NT2/D1 (cell line): Measurements from ENCODE around the gene AGBL1.

Experiments used
- DNase-seq: peaks from one replicate; pipeline ENCODE4 v3.0.0-alpha.2; 2011; ENCODE audit warnings: low read depth, low spot score
- H3K27me3 ChIP-seq: 2 replicates; pipeline ENCODE4 v1.6.0; 2011; ENCODE audit warnings: mild to moderate bottlenecking; ENCODE audit not compliant: insufficient read length, insufficient read depth
- H3K36me3 ChIP-seq: 2 replicates; pipeline ENCODE4 v1.6.1; 2011; ENCODE audit warnings: mild to moderate bottlenecking, low read length, mixed read lengths; ENCODE audit not compliant: insufficient read depth, insufficient read length
- H3K4me1 ChIP-seq: 2 replicates; pipeline ENCODE4 v1.5.1; 2011; ENCODE audit not compliant: insufficient read depth, insufficient read length
- H3K4me3 ChIP-seq: 2 replicates; pipeline ENCODE4 v1.5.1; 2011; ENCODE audit warnings: low read depth; ENCODE audit not compliant: insufficient read length
- H3K9ac ChIP-seq: 2 replicates; pipeline ENCODE4 v1.6.0; 2011; ENCODE audit warnings: low read depth; ENCODE audit not compliant: insufficient read length
- H3K9me3 ChIP-seq: 2 replicates; pipeline ENCODE4 v1.5.1; 2011; ENCODE audit warnings: mild to moderate bottlenecking, low read length; ENCODE audit not compliant: insufficient read depth
- SUZ12 ChIP-seq: IDR thresholded peaks from 2 replicates; pipeline ENCODE4 v1.6.1; 2011; ENCODE audit not compliant: insufficient read length, insufficient read depth; ENCODE audit errors: extremely low read depth
- YY1 ChIP-seq: IDR thresholded peaks from 2 replicates; pipeline ENCODE4 v1.6.1; 2011; ENCODE audit not compliant: insufficient read length, insufficient read depth
- ZNF274 ChIP-seq: IDR thresholded peaks from 2 replicates; pipeline ENCODE4 v1.6.1; 2011; ENCODE audit warnings: mild to moderate bottlenecking, low read depth, low read length

AGBL1 gene

GRCh38 chr15:86906376-86906775 lies 826.7 kb downstream of the AGBL1 start:
- no peaks in the 10 kb centered on the region for H3K36me3 ChIP-seq
- H3K9ac ChIP-seq = no peak overlapping the region
- H3K9me3 ChIP-seq = 0 out of 2 replicates have a peak, but pooled peaks cover 5% of the 10 kb centered on the region
- no peak for DNase-seq
- no peaks in the 10 kb centered on the region for H3K27me3 ChIP-seq
- H3K4me1 ChIP-seq = no peaks in the 10 kb centered on the region
- no peak overlapping the region for H3K4me3 ChIP-seq
- no peak for TF ChIP-seq ZNF274

GRCh38 chr15:86911022-86911421 lies 831.4 kb downstream of the AGBL1 start:
- Histone ChIP-seq H3K27me3 (no peaks in the 10 kb centered on the region), H3K36me3 (no peaks in the 10 kb centered on the region), H3K9me3 (peaks cover 8% of the 10 kb centered on the region), H3K4me1 (peaks cover 2% of the 10 kb centered on the region), H3K4me3 (no peak overlapping the region), H3K9ac (no peak overlapping the region)
- no peak for DNase-seq
- TF ChIP-seq YY1 = no peak
- no peak for TF ChIP-seq ZNF274
- TF ChIP-seq SUZ12 = no peak

- Histone ChIP-seq H3K9ac (no peak overlapping the region), H3K4me3 (no peak overlapping the region), H3K27me3 (no peaks in the 10 kb centered on the region), H3K4me1 (peaks cover 4% of the 10 kb centered on the region), H3K36me3 (no peaks in the 10 kb centered on the region), H3K9me3 (peaks cover 8% of the 10 kb centered on the region)
- DNase-seq = no peak
- TF ChIP-seq YY1 (no peak), ZNF274 (no peak), SUZ12 (no peak)
Observed at GRCh38 chr15:86912661-86913060, 833.0 kb downstream of the AGBL1 start.

- H3K4me3 ChIP-seq = no peak overlapping the region
- peaks cover 4% of the 10 kb centered on the region for H3K4me1 ChIP-seq
- H3K36me3 ChIP-seq = no peaks in the 10 kb centered on the region
- H3K9me3 ChIP-seq = peaks cover 8% of the 10 kb centered on the region
- TF ChIP-seq SUZ12 (no peak), ZNF274 (no peak), YY1 (no peak)
- H3K27me3 ChIP-seq = no peaks in the 10 kb centered on the region
- DNase-seq = peak; percentile 46
- H3K9ac ChIP-seq = no peak overlapping the region
Observed at GRCh38 chr15:86915811-86916331, 836.2 kb downstream of the AGBL1 start.

- DNase-seq = no peak
- no peak overlapping the region for H3K9ac ChIP-seq
- H3K36me3 ChIP-seq = no peaks in the 10 kb centered on the region
- peaks cover 8% of the 10 kb centered on the region for H3K9me3 ChIP-seq
- peaks cover 4% of the 10 kb centered on the region for H3K4me1 ChIP-seq
- H3K27me3 ChIP-seq = no peaks in the 10 kb centered on the region
- TF ChIP-seq SUZ12 (no peak), YY1 (no peak), ZNF274 (no peak)
- no peak overlapping the region for H3K4me3 ChIP-seq
Observed at GRCh38 chr15:86916671-86917360, 837.1 kb downstream of the AGBL1 start.

- Histone ChIP-seq H3K27me3 (no peaks in the 10 kb centered on the region), H3K9ac (no peak overlapping the region), H3K4me1 (peaks cover 2% of the 10 kb centered on the region), H3K4me3 (no peak overlapping the region), H3K9me3 (peaks cover 8% of the 10 kb centered on the region), H3K36me3 (no peaks in the 10 kb centered on the region)
- no peak for TF ChIP-seq SUZ12
- no peak for TF ChIP-seq YY1
- TF ChIP-seq ZNF274 = no peak
- no peak for DNase-seq
Observed at GRCh38 chr15:86917361-86917671, 837.6 kb downstream of the AGBL1 start.

- no peak for DNase-seq
- TF ChIP-seq ZNF274 (no peak), YY1 (no peak), SUZ12 (no peak)
- no peak overlapping the region for H3K9ac ChIP-seq
Observed at GRCh38 chr15:86919581-86919980, 839.9 kb downstream of the AGBL1 start.

GRCh38 chr15:86929461-86929860 lies 849.8 kb downstream of the AGBL1 start:
- Histone ChIP-seq H3K36me3 (no peaks in the 10 kb centered on the region), H3K4me1 (no peaks in the 10 kb centered on the region), H3K4me3 (no peak overlapping the region), H3K9ac (no peak overlapping the region), H3K27me3 (no peaks in the 10 kb centered on the region), H3K9me3 (no peaks in the 10 kb centered on the region)
- TF ChIP-seq YY1 (no peak), ZNF274 (no peak), SUZ12 (no peak)
- DNase-seq = no peak

More at GRCh38 chr15:86919581-86919980, 839.9 kb downstream of the AGBL1 start:
- no peaks in the 10 kb centered on the region for H3K9me3 ChIP-seq
- no peaks in the 10 kb centered on the region for H3K27me3 ChIP-seq
- H3K4me1 ChIP-seq = peaks cover 2% of the 10 kb centered on the region
- no peaks in the 10 kb centered on the region for H3K36me3 ChIP-seq
- no peak overlapping the region for H3K4me3 ChIP-seq
